Activated CD8-positive, alpha-beta memory T cell treated with anti-CD3 and anti-CD28 coated beads for 1 hour (primary cell): ENCODE results near the gene VAV3.
"Not testable (repeated sequence)": the region's sequence is repeated elsewhere in the genome, so short reads cannot be mapped to it uniquely, and the experiment has no call there.

Experiments used
- DNase-seq, 2 donors: peaks; one replicate each; pipeline ENCODE4 v3.0.0-alpha.2; 2020; ENCODE audit warnings: low read depth in 1 of 2; ENCODE audit errors: extremely low read depth in 1 of 2

The VAV3 gene

GRCh38 chr1:107844541-107845194, 120.3 kb downstream of the VAV3 start:
- not testable (repeated sequence) for DNase-seq

- no peak for DNase-seq
These were observed 121.0 kb downstream of the VAV3 start for GRCh38 chr1:107843989-107844388.

DNA sequence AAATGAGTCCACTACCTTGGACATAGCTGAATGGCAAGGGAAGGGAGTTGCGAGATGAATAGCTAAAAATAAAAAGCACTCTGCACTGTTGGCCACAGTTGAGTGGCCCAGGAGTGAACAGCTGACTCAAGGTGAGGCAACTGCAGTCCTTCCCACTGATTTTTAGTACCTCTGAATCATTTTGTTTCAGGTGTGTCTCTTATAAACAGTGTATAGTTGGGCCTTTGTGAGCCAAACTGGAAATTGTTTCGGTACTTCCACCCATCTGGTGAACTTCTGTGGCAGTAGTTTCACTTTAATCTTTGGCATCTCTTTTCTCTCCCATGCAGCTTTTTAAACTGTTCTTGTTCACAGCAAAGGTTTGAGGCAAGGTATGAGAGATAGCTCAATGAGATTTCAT, 122.7 kb downstream of the VAV3 start:
- DNase-seq, result no peak

- DNase-seq, result no peak
These were observed 124.3 kb downstream of the VAV3 start for GRCh38 chr1:107840725-107841124.

DNA sequence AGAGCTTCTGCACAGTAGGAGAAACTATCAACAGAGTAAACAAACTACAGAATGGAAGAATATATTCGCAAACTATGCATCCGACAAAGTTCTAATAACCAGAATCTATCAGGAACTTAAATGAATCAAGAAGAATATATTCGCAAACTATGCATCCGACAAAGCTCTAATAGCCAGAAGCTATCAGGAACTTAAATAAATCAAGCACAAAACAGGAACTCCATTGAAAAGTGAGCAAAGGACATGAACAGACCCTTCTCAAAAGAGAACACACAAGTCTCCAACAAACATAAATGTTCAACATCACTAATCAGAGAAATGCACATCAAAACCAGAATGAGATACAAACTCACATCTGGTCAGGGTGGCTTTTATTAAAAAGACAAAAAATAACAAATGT, 126.9 kb downstream of the VAV3 start:
- no peak for DNase-seq

DNA sequence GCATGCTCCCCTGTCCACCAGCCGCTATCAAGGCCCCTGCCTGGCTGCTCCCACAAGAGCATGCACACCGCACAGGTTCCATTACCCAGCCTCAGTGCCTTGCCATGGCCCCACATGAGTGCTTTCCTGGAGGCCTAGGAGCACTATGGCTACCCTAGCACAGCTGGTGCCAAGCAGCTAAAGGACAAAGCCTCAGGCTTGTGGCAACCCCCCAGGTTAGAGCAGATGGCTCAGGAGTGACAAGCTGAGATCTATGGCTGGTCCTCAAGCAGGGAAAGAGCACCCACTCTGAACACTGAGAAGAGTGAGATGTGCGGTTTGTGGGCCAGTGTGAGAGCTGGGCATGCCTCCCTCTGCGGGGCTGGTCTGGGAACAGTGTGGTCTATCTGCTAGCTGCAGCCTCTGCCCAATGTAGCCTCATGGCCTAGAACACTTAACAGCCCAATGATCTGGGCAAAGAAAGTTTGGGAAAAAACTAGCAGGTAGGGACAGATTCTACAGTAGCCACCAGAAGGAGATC, 129.8 kb downstream of the VAV3 start:
- no peak for DNase-seq

- DNase-seq, result no peak
These were observed 131.9 kb downstream of the VAV3 start for GRCh38 chr1:107833061-107833460.

DNA sequence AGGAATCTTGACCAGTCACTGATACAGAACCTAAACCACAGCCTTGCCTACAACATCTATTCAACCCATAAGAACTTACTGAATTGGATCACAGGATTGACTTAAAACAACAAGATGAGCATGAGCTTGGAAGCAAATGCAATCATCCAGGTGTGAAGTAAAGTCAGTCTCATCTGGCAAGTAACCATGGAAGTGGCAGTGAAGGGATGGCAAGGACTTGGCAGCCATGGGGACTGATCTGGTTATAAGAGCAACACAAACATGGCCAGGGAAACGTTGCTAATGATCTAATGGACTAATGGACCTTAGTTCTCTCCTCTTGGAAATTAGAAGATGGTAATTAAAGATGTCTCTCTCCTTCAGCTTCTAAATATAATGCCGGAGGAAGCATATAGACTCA, 133.1 kb downstream of the VAV3 start:
- DNase-seq, result no peak

- DNase-seq, result no peak
These were observed 134.5 kb downstream of the VAV3 start for GRCh38 chr1:107830526-107830925.

GRCh38 chr1:107830075-107830474, 134.9 kb downstream of the VAV3 start:
- no peak for DNase-seq

DNA sequence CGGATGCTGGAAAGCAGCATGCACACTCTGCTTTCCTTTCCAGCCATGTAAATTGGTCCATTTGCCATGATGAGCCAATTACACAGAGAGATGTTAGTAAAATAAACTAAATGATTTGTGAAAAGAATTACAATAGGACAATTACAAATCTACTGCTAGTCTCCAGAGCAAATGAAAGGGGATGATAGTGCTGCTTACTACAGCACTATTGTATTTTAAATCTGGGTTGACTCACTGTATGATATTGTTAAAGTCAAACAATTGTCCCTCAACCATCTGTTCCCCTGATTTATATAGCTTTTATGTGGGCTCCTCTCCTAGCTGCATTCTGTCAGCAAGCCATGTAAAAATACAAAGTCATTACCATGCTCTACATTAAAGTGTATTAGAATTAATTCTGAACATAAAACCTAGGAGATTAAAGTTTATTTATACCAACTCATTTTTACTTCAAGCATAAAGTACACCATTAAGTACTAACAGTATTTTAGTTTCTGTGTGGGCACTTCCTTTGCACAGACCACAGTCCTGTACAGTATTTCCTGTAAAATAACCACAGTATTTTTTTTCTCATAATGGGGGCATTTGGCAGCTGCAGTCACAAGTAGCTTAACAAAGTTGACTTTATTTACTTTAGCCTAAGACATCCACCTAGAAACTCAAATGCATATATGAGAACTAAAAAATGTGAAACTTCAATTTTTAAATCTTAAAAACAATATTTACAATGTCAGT, 135.8 kb downstream of the VAV3 start:
- no peak for DNase-seq

DNA sequence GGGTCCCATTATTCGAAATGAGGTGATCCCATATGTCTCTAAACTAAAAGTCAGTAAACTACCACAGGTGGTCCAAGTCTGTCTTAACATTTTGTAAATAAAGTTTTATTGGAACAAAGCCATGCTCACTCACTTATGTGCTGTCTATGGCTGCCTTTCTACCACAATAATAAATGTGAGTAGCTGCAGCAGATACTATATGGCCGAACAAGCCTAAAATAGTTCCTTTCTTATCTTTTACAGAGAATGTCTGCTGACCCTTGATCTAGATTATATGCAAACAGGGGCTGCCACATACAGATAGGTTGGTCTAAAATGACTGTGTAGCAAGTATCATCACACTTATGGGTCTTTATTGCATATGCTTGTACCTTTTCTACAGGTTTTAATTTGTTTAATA, 140.0 kb downstream of the VAV3 start:
- DNase-seq, result no peak

DNA sequence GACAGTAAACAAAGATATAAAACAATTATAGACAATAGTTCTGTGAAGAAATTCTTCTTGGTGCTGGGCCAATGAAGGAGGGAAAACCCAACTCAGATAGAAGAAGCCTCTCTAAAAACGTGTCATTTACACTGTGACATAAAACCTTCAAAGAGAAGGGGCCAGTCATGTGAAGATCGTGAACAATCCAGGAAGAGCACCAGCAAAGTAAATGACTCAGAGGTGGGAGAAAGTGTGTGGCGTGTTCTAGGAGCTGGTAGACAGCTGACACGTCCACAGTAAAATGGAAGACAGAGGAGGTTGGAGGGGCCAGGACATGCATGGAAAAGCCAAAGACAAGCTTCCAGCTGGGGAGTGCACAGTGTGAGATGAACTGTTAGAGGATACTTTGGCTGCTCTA, 143.6 kb downstream of the VAV3 start:
- no peak for DNase-seq

GRCh38 chr1:107820801-107821200, 144.2 kb downstream of the VAV3 start:
- DNase-seq, result no peak

DNA sequence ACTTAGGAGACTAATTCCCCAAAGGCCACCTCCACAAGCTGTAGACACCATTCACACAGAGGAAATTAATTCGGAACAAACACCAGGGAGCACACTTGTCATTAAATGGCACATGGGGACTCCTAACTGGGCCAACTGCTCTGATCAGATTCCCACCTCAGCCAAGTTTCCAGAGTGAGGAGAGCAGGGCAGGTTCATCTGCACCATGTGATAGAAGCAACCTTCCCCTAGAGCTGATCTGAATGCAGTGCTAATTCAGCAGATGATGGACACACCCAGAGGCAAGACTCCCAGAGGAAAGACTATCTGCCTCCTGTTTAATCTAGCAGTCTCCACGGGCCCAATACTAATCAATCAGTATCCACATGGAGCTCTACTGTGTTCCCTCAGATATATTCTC, 147.0 kb downstream of the VAV3 start:
- DNase-seq, result no peak

- no peak for DNase-seq
These were observed 147.8 kb downstream of the VAV3 start for GRCh38 chr1:107817206-107817605.

DNA sequence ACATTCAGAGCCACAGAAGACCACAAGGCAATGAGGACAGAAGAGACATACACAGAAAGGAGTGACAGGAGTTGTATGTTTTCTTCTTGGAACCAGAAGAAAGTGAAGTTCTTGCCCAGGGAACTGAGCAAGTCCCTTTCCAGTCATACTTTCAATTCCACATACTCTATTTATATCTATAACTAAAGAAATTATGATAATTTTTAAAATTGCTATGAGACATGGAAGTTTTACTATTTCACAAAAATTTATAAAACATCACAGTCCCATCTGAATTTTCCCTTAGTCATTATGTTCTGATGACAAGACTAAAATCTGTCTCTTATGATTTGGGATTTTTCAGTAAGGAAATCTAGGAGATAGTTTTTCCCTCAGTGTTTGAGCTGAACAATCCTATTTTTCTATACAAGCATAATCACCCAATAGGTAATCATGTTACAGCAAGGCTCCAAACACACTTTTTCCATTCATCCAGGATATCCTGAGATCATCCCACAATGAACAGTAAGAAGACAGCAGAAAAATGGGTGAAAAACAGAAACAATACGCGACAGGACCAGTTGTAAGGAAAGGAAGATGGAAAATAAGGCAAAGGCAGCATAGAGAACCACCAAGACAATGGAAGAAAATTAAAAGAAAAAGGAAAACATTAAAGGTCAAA, 154.6 kb downstream of the VAV3 start:
- no peak for DNase-seq

DNA sequence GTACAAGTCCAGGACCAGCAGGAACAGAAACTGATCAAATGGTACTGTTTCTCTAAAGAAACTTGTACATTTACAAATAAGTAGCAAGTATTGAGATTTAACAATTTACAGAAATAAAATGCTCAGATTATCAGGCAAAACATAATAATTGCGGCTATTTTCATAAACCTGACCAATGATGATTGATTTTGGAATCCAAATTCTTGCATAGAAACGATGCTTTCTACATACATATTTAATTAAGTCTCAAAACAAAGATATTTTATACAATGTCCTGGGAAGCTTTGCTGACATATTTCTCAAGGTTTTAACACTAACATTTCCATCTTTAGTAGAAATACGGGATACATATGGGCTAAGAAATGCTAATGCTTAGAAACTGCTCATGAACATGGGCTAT, 157.1 kb downstream of the VAV3 start:
- DNase-seq, result no peak

- no peak for DNase-seq
These were observed 157.6 kb downstream of the VAV3 start for GRCh38 chr1:107807405-107807804.

- no peak for DNase-seq
These were observed 158.1 kb downstream of the VAV3 start for GRCh38 chr1:107806902-107807301.

DNA sequence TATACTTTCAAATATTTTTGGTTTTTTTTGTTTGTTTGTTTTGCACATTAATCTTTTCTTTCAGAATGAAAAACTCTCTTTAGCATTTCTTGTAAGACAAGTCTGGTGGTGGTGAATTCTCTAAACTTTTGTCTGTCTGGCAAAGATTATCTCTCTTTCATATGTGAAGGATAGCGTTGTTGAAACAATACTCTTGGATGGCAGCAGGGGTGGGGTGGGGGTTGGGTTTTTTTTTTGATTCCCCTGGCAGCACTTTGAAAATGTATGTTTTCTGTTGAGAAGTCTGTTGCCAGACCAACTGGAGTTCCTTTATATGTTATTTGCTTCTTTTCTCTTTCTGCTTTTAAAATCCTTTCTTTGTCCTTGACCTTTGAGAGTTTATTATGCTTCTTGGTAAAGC, 160.2 kb downstream of the VAV3 start:
- DNase-seq, result no peak

DNA sequence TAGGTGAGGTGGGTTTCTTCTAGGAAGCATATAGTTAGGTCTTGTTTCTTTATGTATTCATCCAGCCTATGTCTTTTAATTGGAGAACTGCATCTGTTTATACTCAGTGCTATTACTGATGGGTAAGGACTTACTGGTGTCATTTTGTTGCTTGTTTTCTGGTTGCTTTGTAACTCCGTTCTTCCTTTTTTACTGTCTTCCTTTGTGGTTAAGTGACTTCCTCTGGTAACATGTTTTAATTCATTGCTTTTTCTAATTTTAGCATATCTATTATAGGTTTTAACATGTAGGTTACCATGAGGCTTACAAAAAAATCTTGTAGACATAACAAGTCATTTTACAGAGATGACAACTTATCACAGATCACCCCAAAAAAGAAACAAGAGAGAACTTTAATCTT, 160.8 kb downstream of the VAV3 start:
- no peak for DNase-seq
